ENCODE measurements around the gene C1QL2.

Gene C1QL2

GRCh38 chr2:119116411-119117295 is 41.9 kb downstream of the C1QL2 start:
- H3K4me3 ChIP-seq (ENCODE audit: low read depth, low read length), result no peak overlapping the region
- TF ChIP-seq CTCF (IDR thresholded peaks at IDR 0.05; ENCODE audit: borderline replicate concordance, insufficient read depth, low read depth, low read length), result no peak

GRCh38 chr2:119114266-119114665 is 44.3 kb downstream of the C1QL2 start:
- no peak for TF ChIP-seq CTCF (IDR thresholded peaks at IDR 0.05; ENCODE audit: borderline replicate concordance, insufficient read depth, low read depth, low read length)

GRCh38 chr2:119113489-119113770 is 45.1 kb downstream of the C1QL2 start:
- TF ChIP-seq CTCF (IDR thresholded peaks at IDR 0.05; ENCODE audit: borderline replicate concordance, insufficient read depth, low read depth, low read length), result no peak
- H3K4me3 ChIP-seq (ENCODE audit: low read depth, low read length), result no peak overlapping the region

More at GRCh38 chr2:119114266-119114665, 44.3 kb downstream of the C1QL2 start:
- H3K4me3 ChIP-seq (ENCODE audit: low read depth, low read length), result no peak overlapping the region

GRCh38 chr2:119112770-119113488 is 45.6 kb downstream of the C1QL2 start:
- H3K4me3 ChIP-seq (ENCODE audit: low read depth, low read length), result no peak overlapping the region
- no peak for TF ChIP-seq CTCF (IDR thresholded peaks at IDR 0.05; ENCODE audit: borderline replicate concordance, insufficient read depth, low read depth, low read length)

- no peak overlapping the region for H3K4me3 ChIP-seq (ENCODE audit: low read depth, low read length)
- no peak for TF ChIP-seq CTCF (IDR thresholded peaks at IDR 0.05; ENCODE audit: borderline replicate concordance, insufficient read depth, low read depth, low read length)
Measured at GRCh38 chr2:119112230-119112629, 46.3 kb downstream of the C1QL2 start.

- no peak for TF ChIP-seq CTCF (IDR thresholded peaks at IDR 0.05; ENCODE audit: borderline replicate concordance, insufficient read depth, low read depth, low read length)
- no peak overlapping the region for H3K4me3 ChIP-seq (ENCODE audit: low read depth, low read length)
Measured at GRCh38 chr2:119111115-119111975, 47.2 kb downstream of the C1QL2 start.

All from GM12875 (cell line).